Hepatocyte (in vitro differentiated cells): Measurements from ENCODE around the gene SAMD4A. TPM values are rescaled to one million over a fixed set of nuclear protein-coding genes. Genes with fewer than 3 reads are reported as not detected.

ENCODE experiments used
- DNase-seq: peaks from one replicate; pipeline ENCODE4 v3.0.0-alpha.2; 2016; ENCODE audit warnings: low spot score
- H2AFZ ChIP-seq: fragments of 200-600 bp; sonication (generic); 2 replicates; pipeline ENCODE4 v1.6.0; 2016; ENCODE audit warnings: antibody characterized with exemption, mild to moderate bottlenecking
- H3K27ac ChIP-seq: fragments of 200-600 bp; sonication (generic); 2 replicates; pipeline ENCODE4 v1.5.1; 2016; ENCODE audit warnings: mild to moderate bottlenecking
- H3K27me3 ChIP-seq: fragments of 200-600 bp; sonication (generic); 2 replicates; pipeline ENCODE4 v1.6.1; 2016
- H3K36me3 ChIP-seq: fragments of 200-600 bp; sonication (generic); replicated peaks from 2 replicates; pipeline ENCODE4 v1.5.1; 2016; ENCODE audit warnings: low read depth; ENCODE audit not compliant: insufficient read depth
- H3K4me1 ChIP-seq: fragments of 200-600 bp; sonication (generic); 2 replicates; pipeline ENCODE4 v1.5.1; 2016; ENCODE audit warnings: mild to moderate bottlenecking, moderate library complexity; ENCODE audit not compliant: insufficient read depth
- H3K4me2 ChIP-seq: fragments of 200-600 bp; sonication (generic); 2 replicates; pipeline ENCODE4 v1.6.0; 2016
- H3K4me3 ChIP-seq: fragments of 200-600 bp; sonication (generic); 2 replicates; pipeline ENCODE4 v1.5.1; 2016; ENCODE audit warnings: mild to moderate bottlenecking
- H3K79me2 ChIP-seq: fragments of 200-600 bp; sonication (generic); 2 replicates; pipeline ENCODE4 v1.6.0; 2017; ENCODE audit warnings: mild to moderate bottlenecking
- H3K9me2 ChIP-seq: fragments of 200-600 bp; sonication (generic); replicated peaks from 2 replicates; pipeline ENCODE4 v1.6.0; 2017; ENCODE audit warnings: mild to moderate bottlenecking; ENCODE audit not compliant: insufficient read depth
- H3K9me3 ChIP-seq: fragments of 200-600 bp; sonication (generic); 2 replicates; pipeline ENCODE4 v1.5.1; 2016; ENCODE audit warnings: low read depth, mild to moderate bottlenecking
- H4K20me1 ChIP-seq: fragments of 200-600 bp; sonication (generic); 2 replicates; pipeline ENCODE4 v1.6.0; 2016; ENCODE audit warnings: mild to moderate bottlenecking; ENCODE audit not compliant: insufficient read depth, poor library complexity, severe bottlenecking
- CTCF ChIP-seq: fragments of 200-600 bp; sonication (generic); IDR thresholded peaks from 2 replicates; pipeline ENCODE4 v1.5.1; 2016; ENCODE audit warnings: antibody characterized with exemption, mild to moderate bottlenecking; ENCODE audit not compliant: poor library complexity
- EZH2 ChIP-seq: fragments of 200-600 bp; sonication (generic); IDR thresholded peaks from 2 replicates; pipeline ENCODE4 v1.6.1; 2016; ENCODE audit warnings: antibody characterized with exemption, mild to moderate bottlenecking, borderline replicate concordance
- EZH2phosphoT487 ChIP-seq: fragments of 200-600 bp; sonication (generic); IDR thresholded peaks from one replicate; pipeline ENCODE4 v1.6.1; 2018; ENCODE audit warnings: antibody characterized with exemption, mild to moderate bottlenecking, low read depth, moderate library complexity; ENCODE audit not compliant: unreplicated experiment, severe bottlenecking
- WGBS: methylation state at CpG from one replicate; pipeline ENCODE4 v1.1.6; 2016; ENCODE audit warnings: low lambda C conversion rate; ENCODE audit errors: missing lambda C conversion rate; 5-methylcytosine and 5-hydroxymethylcytosine counted together
- polyA plus RNA-seq: library from polyadenylated mRNA; unstranded; fragments of >200 nt; fragmentation: Nextera tagmentation; extraction: Ambion mirVana; gene quantifications from 2 replicates; pipeline ENCODE4 v1.2.1, GENCODE V29; 2016
- total RNA-seq: library from RNA; depleted of rRNA; stranded (reverse); fragments of >200 nt; gene quantifications from 2 replicates; pipeline ENCODE4 v1.2.3, GENCODE V29; 2014

The SAMD4A gene
- total and polyA plus RNA-seq, 2 experiments from 2014 or later: 10.5 to 15.7 TPM

DNA sequence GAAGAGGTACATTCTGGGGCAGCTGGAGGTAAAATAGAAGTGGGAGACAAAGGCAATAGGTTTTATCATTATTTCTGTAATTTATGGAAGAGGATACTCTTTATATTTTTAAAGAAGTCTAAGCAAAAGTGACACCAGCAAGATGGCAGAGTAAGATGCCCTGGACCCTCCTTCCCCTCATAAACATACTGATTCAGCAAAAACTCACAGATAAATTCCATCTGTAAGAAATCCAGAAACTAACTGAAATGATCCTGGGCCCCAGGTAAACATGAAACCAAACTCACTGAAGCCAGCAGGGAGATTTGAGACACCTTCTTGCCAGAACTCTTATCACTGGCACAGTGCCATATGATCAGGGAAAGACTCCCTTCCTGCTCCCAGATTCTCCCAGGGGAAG lies 255.8 kb downstream of the SAMD4A start:
- H2AFZ ChIP-seq: no peak overlapping the region
- no peak overlapping the region for H3K4me3 ChIP-seq
- TF ChIP-seq EZH2phosphoT487 (no peak), EZH2 (no peak), CTCF (no peak)
- no peaks in the 10 kb centered on the region for H3K79me2 ChIP-seq
- no peaks in the 10 kb centered on the region for H4K20me1 ChIP-seq
- DNase-seq: no peak
- no peaks in the 10 kb centered on the region for H3K36me3 ChIP-seq
- H3K27me3 ChIP-seq: no peaks in the 10 kb centered on the region
- no peaks in the 10 kb centered on the region for H3K9me3 ChIP-seq
- H3K4me2 ChIP-seq: no peak overlapping the region
- no peaks in the 10 kb centered on the region for H3K9me2 ChIP-seq
- H3K27ac ChIP-seq: no peak overlapping the region
- peaks cover 6% of the 10 kb centered on the region for H3K4me1 ChIP-seq

DNA sequence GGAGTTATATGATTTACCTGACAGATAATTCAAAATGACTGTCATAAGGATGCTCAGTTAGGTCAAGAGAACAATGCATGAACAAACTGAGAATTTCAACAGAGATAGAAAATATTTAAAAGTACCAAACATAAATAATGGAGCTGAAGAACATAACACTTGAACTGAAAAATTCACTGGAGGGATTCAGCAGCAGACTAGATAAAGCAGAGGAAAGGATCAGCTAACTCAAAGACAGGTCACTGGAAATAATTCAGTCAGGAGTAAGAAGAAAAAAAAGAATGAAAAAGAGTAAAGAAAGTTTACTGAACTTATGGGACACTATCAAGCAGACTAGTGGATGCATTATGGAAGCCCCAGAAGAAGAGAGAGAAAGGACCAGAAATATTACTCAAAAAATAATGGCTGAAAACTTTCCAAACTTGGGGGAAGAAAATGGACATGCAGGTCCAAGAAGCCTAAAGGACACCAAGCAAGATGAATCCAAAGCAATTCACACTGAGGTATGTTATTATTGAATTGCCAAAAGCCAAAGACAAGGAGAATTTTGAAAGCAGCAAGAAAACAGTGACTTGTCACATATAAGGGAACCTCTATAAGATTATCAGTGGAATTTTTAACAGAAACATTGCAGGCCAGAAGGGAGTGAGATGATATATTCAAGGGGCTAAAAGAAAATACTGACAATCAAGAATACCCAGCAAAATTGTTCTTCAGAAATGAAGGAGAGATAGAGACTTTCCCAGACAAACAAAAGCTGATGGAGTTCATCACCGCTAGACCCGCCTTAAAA lies 257.0 kb downstream of the SAMD4A start:
- H3K9me2 ChIP-seq: no peaks in the 10 kb centered on the region

DNA sequence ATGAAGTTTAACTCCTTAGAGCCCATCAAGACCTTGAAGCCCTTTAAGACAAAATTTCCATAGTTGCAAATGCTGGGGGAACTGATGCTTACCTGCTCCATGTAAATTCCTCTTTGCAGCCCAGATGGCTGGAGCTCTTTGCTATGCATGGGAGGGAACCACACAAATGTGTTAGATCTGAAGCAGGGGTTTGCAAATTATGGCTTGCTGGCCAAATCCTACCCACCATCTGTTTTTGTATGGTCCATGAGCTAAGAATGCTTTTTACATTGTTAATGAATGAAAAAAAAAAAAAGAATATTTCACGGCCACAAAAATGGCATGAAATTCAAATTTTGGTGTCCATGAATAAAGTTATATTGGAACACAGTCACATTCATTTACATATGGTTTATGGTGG lies 261.1 kb downstream of the SAMD4A start:
- H3K9me3 ChIP-seq: no peaks in the 10 kb centered on the region
- DNase-seq: no peak
- H3K4me1 ChIP-seq: no peaks in the 10 kb centered on the region
- H3K79me2 ChIP-seq: no peaks in the 10 kb centered on the region
- no peak for TF ChIP-seq CTCF
- no peak for TF ChIP-seq EZH2
- no peak for TF ChIP-seq EZH2phosphoT487
- H3K27me3 ChIP-seq: no peaks in the 10 kb centered on the region
- H3K4me3 ChIP-seq: no peak overlapping the region
- no peaks in the 10 kb centered on the region for H3K9me2 ChIP-seq
- H3K4me2 ChIP-seq: no peak overlapping the region
- H3K27ac ChIP-seq: no peak overlapping the region
- no peaks in the 10 kb centered on the region for H4K20me1 ChIP-seq
- H3K36me3 ChIP-seq: no peaks in the 10 kb centered on the region
- 96% methylated on average over 1 of the region's 1 CpG for WGBS
- H2AFZ ChIP-seq: no peak overlapping the region

More for the DNA sequence above, 257.0 kb downstream of the SAMD4A start:
- H3K79me2 ChIP-seq: no peaks in the 10 kb centered on the region
- DNase-seq: no peak
- TF ChIP-seq CTCF (no peak), EZH2phosphoT487 (no peak), EZH2 (no peak)
- H3K4me1 ChIP-seq: no peaks in the 10 kb centered on the region
- H4K20me1 ChIP-seq: no peaks in the 10 kb centered on the region
- H3K27me3 ChIP-seq: no peaks in the 10 kb centered on the region
- no peak overlapping the region for H3K4me3 ChIP-seq
- H3K27ac ChIP-seq: no peak overlapping the region
- no peak overlapping the region for H2AFZ ChIP-seq
- no peak overlapping the region for H3K4me2 ChIP-seq
- no peaks in the 10 kb centered on the region for H3K9me3 ChIP-seq
- 96% methylated on average over 2 of the region's 2 CpGs for WGBS
- no peaks in the 10 kb centered on the region for H3K36me3 ChIP-seq
